NB4 (cell line): ENCODE data around the gene TSEN34.
"Not testable (repeated sequence)": the region's sequence is repeated elsewhere in the genome, so short reads cannot be mapped to it uniquely, and the experiment has no call there.

Source experiments
- DNase-seq: peaks from one replicate; pipeline ENCODE4 v3.0.0; 2010; ENCODE audit warnings: low read depth
- H3K4me3 ChIP-seq: one replicate; pipeline ENCODE4 v1.5.1; 2011; ENCODE audit warnings: mild to moderate bottlenecking, low read depth, low read length, moderate library complexity

TSEN34 gene

DNA sequence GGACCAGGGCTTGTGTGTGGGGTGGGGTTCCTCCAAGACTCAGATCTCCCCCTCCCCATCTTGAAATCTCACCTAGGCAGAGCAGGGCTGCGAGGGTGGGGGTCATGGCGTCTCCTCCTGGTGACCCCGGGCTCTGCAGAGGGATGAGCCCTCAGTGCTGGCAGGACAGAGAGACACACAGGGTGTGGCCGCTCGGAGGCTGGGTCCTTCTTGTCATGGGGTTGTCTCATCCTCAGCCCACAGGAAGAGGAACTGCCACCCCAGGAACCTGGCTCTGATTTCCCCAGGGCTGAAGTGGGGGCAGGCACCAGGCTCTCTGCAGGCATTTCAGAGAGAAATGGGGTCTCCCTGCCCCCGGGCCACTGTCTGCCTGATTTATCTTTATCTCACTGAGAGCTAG lies 51.5 kb downstream of the TSEN34 start, which contains the start of gene LILRA6:
LILRA6 (minus strand) TSS at position 145 of the 400 bp plus-strand sequence.
- not testable (repeated sequence) for DNase-seq, H3K4me3 ChIP-seq

DNA sequence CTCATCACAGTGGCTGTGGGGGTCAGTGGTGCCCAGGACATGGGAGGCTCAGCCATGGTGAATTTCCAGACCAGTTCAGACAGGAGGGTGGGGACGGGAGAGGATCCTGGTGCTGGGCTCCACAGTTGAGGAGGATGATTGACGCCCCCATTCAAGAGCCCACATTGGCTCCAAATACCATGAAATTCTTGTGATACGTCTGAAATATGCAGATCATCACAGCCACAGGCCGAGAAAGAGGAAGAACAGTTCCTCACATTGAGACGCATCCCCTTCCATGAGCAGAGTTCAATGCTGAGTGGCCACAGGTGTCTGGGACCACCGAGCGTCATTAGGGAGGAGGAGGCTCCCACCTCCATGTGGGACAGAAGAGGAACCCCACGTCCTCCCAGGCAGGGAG lies 52.7 kb downstream of the TSEN34 start:
- H3K4me3 ChIP-seq, DNase-seq: not testable (repeated sequence)
